ENCODE data around the gene CCDC201.
"Not testable (repeated sequence)": the region's sequence is repeated elsewhere in the genome, so short reads cannot be mapped to it uniquely, and the experiment has no call there.

DNA sequence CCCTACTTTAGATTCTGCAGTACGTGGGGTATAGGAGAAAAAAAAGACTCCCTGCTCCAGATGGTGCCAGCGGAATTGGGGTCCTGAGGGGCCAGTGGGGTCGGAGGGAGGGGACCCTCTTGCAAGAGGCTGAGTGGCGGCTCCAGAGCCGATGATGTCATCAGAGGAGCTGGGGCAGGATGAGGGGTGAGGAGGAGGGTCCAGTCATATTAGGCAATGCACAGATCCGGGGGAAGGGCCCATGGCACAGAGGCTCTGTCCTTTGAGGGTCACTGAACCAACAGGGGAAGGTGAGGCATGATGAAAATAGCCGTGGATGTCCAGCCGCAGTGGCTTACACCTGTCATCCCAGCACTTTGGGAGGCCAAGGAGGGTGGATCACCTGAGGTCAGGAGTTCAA is 19.4 kb downstream of the CCDC201 start:
- TF ChIP-seq POLR2AphosphoS5 (IDR thresholded peaks at IDR 0.05; ENCODE audit: borderline replicate concordance, low read depth, low read length); EZH2 (IDR thresholded peaks at IDR 0.05); FOXP2 (optimal IDR thresholded peaks at IDR 0.05; ENCODE audit: control extremely low read depth, extremely low read length, insufficient read depth): not testable (repeated sequence)
